OCI-LY3 (cell line): ENCODE data around the gene BICD2.

Experiments
- H2AFZ ChIP-seq: fragments of 200-600, 300-600 bp; shearing (Covaris generic); 2 replicates; pipeline ENCODE4 v1.6.0; 2014; ENCODE audit warnings: antibody characterized with exemption, low read depth, low read length
- H3K27ac ChIP-seq: fragments of 200-600, 300-600 bp; sonication (generic); 2 replicates; pipeline ENCODE4 v1.5.1; 2014; ENCODE audit warnings: mild to moderate bottlenecking, low read length, moderate library complexity, mixed read lengths
- H3K27me3 ChIP-seq: fragments of 200-600, 300-600 bp; sonication (generic); 2 replicates; pipeline ENCODE4 v1.6.1; 2014; ENCODE audit warnings: low read depth, low read length, mixed read lengths
- H3K36me3 ChIP-seq: fragments of 200-600, 300-600 bp; sonication (generic); replicated peaks from 2 replicates; pipeline ENCODE3; 2014; ENCODE audit warnings: low read depth, low read length, mixed read lengths
- H3K4me1 ChIP-seq: fragments of 300-600, 200-600 bp; sonication (generic); 2 replicates; pipeline ENCODE4 v1.6.1; 2014; ENCODE audit warnings: low read length, mixed read lengths
- H3K4me2 ChIP-seq: fragments of 200-600, 300-600 bp; sonication (generic); 2 replicates; pipeline ENCODE4 v1.6.1; 2014; ENCODE audit warnings: low read length, mixed read lengths
- H3K4me3 ChIP-seq: fragments of 300-600, 200-600 bp; sonication (generic); 2 replicates; pipeline ENCODE4 v1.5.1; 2014; ENCODE audit warnings: antibody characterized with exemption, mild to moderate bottlenecking, low read length, moderate library complexity
- H3K79me2 ChIP-seq: fragments of 300-600, 200-600 bp; shearing (Covaris generic); 2 replicates; pipeline ENCODE4 v1.6.1; 2014; ENCODE audit warnings: mild to moderate bottlenecking, low read length, mixed read lengths
- H3K9ac ChIP-seq: fragments of 300-600, 200-600 bp; shearing (Covaris generic); 2 replicates; pipeline ENCODE4 v1.6.0; 2014; ENCODE audit warnings: mild to moderate bottlenecking, low read length, moderate library complexity
- H3K9me3 ChIP-seq: fragments of 200-600, 300-600 bp; shearing (Covaris generic); 2 replicates; pipeline ENCODE4 v1.6.1; 2014; ENCODE audit warnings: low read length, mixed read lengths; ENCODE audit not compliant: insufficient read depth
- H4K20me1 ChIP-seq: fragments of 200-600, 300-600 bp; sonication (generic); 2 replicates; pipeline ENCODE4 v1.6.1; 2016; ENCODE audit warnings: low read length, mixed read lengths; ENCODE audit not compliant: insufficient read depth
- CTCF ChIP-seq: fragments of 200-600, 300-600 bp; sonication (generic); IDR thresholded peaks from 2 replicates; pipeline ENCODE4 v1.5.1; 2014; ENCODE audit warnings: antibody characterized with exemption, low read length, low read depth
- EZH2phosphoT487 ChIP-seq: fragments of 200-600 bp; shearing (Covaris generic); IDR thresholded peaks from 2 replicates; pipeline ENCODE4 v1.6.1; 2018; ENCODE audit warnings: antibody characterized with exemption, mixed run types, low read depth

BICD2 gene

GRCh38 chr9:92734931-92735635, 29.6 kb downstream of the BICD2 start:
- Histone ChIP-seq H3K36me3 (no peaks in the 10 kb centered on the region), H3K79me2 (peaks cover 86% of the 10 kb centered on the region), H3K9me3 (no peaks in the 10 kb centered on the region), H4K20me1 (peaks cover 74% of the 10 kb centered on the region), H3K4me1 (no peaks in the 10 kb centered on the region), H3K4me3 (no peak overlapping the region), H2AFZ (no peak overlapping the region), H3K27me3 (no peaks in the 10 kb centered on the region), H3K9ac (no peak overlapping the region), H3K4me2 (no peak overlapping the region), H3K27ac (no peak overlapping the region)
- TF ChIP-seq EZH2phosphoT487 (no peak), CTCF (no peak)

GRCh38 chr9:92730897-92731296, 33.7 kb downstream of the BICD2 start:
- H3K79me2 ChIP-seq, result peaks cover 63% of the 10 kb centered on the region
- H3K36me3 ChIP-seq, result peaks cover 13% of the 10 kb centered on the region
- H3K27ac ChIP-seq, result no peak overlapping the region
- no peaks in the 10 kb centered on the region for H3K9me3 ChIP-seq
- H3K4me2 ChIP-seq, result no peak overlapping the region
- H2AFZ ChIP-seq, result no peak overlapping the region
- TF ChIP-seq CTCF (no peak), EZH2phosphoT487 (no peak)
- H3K9ac ChIP-seq, result no peak overlapping the region
- no peaks in the 10 kb centered on the region for H3K27me3 ChIP-seq
- no peak overlapping the region for H3K4me3 ChIP-seq
- peaks cover 13% of the 10 kb centered on the region for H3K4me1 ChIP-seq
- peaks cover 54% of the 10 kb centered on the region for H4K20me1 ChIP-seq

- peaks cover 13% of the 10 kb centered on the region for H3K36me3 ChIP-seq
- no peak overlapping the region for H3K4me2 ChIP-seq
- TF ChIP-seq EZH2phosphoT487, result no peak
- TF ChIP-seq CTCF, result no peak
- peaks cover 54% of the 10 kb centered on the region for H3K79me2 ChIP-seq
- H3K9ac ChIP-seq, result no peak overlapping the region
- H3K4me1 ChIP-seq, result peaks cover 13% of the 10 kb centered on the region
- H3K4me3 ChIP-seq, result no peak overlapping the region
- no peaks in the 10 kb centered on the region for H3K27me3 ChIP-seq
- H3K27ac ChIP-seq, result no peak overlapping the region
- H4K20me1 ChIP-seq, result peaks cover 52% of the 10 kb centered on the region
- no peak overlapping the region for H2AFZ ChIP-seq
- H3K9me3 ChIP-seq, result no peaks in the 10 kb centered on the region
Measured at GRCh38 chr9:92729735-92730155, 34.9 kb downstream of the BICD2 start.

GRCh38 chr9:92728831-92729734, 35.5 kb downstream of the BICD2 start:
- peaks cover 55% of the 10 kb centered on the region for H3K79me2 ChIP-seq
- H3K9ac ChIP-seq, result no peak overlapping the region
- H3K4me2 ChIP-seq, result peak overlapping the region; percentile 14; the same call in 1 of the 2 replicates
- peaks cover 13% of the 10 kb centered on the region for H3K4me1 ChIP-seq
- no peak overlapping the region for H3K4me3 ChIP-seq
- TF ChIP-seq CTCF, result peak; percentile 62
- no peak for TF ChIP-seq EZH2phosphoT487
- H3K27ac ChIP-seq, result no peak overlapping the region
- peaks cover 50% of the 10 kb centered on the region for H4K20me1 ChIP-seq
- H3K27me3 ChIP-seq, result no peaks in the 10 kb centered on the region
- H3K36me3 ChIP-seq, result peaks cover 13% of the 10 kb centered on the region
- H3K9me3 ChIP-seq, result no peaks in the 10 kb centered on the region
- no peak overlapping the region for H2AFZ ChIP-seq
